ENCODE data around the gene SUFU. TPM values are rescaled to one million over a fixed set of nuclear protein-coding genes. Genes with fewer than 3 reads are reported as not detected.

SUFU gene
- total and polyA plus RNA-seq, 2 of the 4 experiments (the other 2 are of a cell fraction): 2.2 to 11.0 TPM

GRCh38 chr10:102643336-102644065 lies 139.7 kb downstream of the SUFU start:
- H3K9ac ChIP-seq (ENCODE audit: low read depth, low read length): peak overlapping the region; percentile 94
- TSS peak; percentile 73 for BruUV-seq (replicated peaks)
- peak overlapping the region; percentile 85 for H3K4me2 ChIP-seq (ENCODE audit: low read depth, low read length)

More at GRCh38 chr10:102643336-102644065, 139.7 kb downstream of the SUFU start:
- intact Hi-C loops (cut with micrococcal nuclease) (loop anchor here (1.0 to 10.0 kb wide), 2 partner anchors 39 to 249 kb away; partner anchors contain the start of gene NFKB2), in situ Hi-C loops (cut with MboI; ENCODE audit: low sequenced_read_pairs) (no loop called here), dilution Hi-C loops (cut with HindIII; ENCODE audit: low sequenced_read_pairs, unreplicated experiment) (no loop called here)
- Histone ChIP-seq H3K18ac (ENCODE audit: low read depth, low read length) (peak overlapping the region; percentile 88; the same call in 1 of the 2 replicates), H3K23ac (ENCODE audit: low read depth, low read length) (peak overlapping the region; percentile 74; the same call in 1 of the 2 replicates), H3K4me1 (ENCODE audit: control insufficient read depth, insufficient read depth, low read length) (peaks cover 16% of the 10 kb centered on the region), H2AK9ac (replicated peaks; ENCODE audit: low read depth, low read length, poor library complexity) (peak overlapping the region; percentile 98), H2BK15ac (ENCODE audit: low read depth, low read length) (no peak overlapping the region), H3K56ac (ENCODE audit: extremely low read depth, insufficient read depth, low read length) (peak overlapping the region; percentile 81; the same call in 1 of the 2 replicates), H2BK20ac (ENCODE audit: low read depth, low read length) (no peak overlapping the region), H3K27me3 (ENCODE audit: control insufficient read depth, insufficient read depth, low read length) (no peaks in the 10 kb centered on the region), H4K91ac (ENCODE audit: insufficient read depth, low read depth, low read length) (peak overlapping the region; percentile 88), H2AK5ac (ENCODE audit: low read depth, low read length) (peak overlapping the region; percentile 65; the same call in 1 of the 2 replicates), H3K4ac (ENCODE audit: low read depth, low read length) (peak overlapping the region; percentile 94), H3K9me3 (ENCODE audit: control insufficient read depth, insufficient read depth, low read length) (no peaks in the 10 kb centered on the region), H2BK5ac (ENCODE audit: low read depth, low read length, poor library complexity, severe bottlenecking) (peak overlapping the region; percentile 92), H4K8ac (ENCODE audit: low read depth in 2 of 2, low read length in 2 of 2) (peak overlapping the region; percentile 83; a peak in 2 of 4 replicates), H3K14ac (replicated peaks; ENCODE audit: low read depth, low read length) (peak overlapping the region; percentile 93), H3K79me1 (ENCODE audit: low read depth in 1 of 2, low read length in 2 of 2) (peaks cover 0 to 28% of the 10 kb centered on the region in 2 experiments; a peak in 2 of 4 replicates), H4K20me1 (ENCODE audit: insufficient read depth, low read length) (peaks cover 41% of the 10 kb centered on the region), H3K27ac (ENCODE audit: insufficient read depth, low read length) (peak overlapping the region; percentile 95), H4K5ac (ENCODE audit: low read depth, low read length) (peak overlapping the region; percentile 54; the same call in 1 of the 2 replicates), H3K4me3 (ENCODE audit: insufficient read depth, low read depth, low read length) (peak overlapping the region; percentile 77), H3K9me1 (ENCODE audit: insufficient read depth, low read length) (peaks cover 13% of the 10 kb centered on the region), H2BK120ac (ENCODE audit: low read depth, low read length) (peak overlapping the region; percentile 74; the same call in 1 of the 2 replicates), H2AFZ (replicated peaks; ENCODE audit: low read length, poor library complexity) (peak overlapping the region; percentile 85), H3K36me3 (ENCODE audit: control insufficient read depth, insufficient read depth, low read length) (peaks cover 12% of the 10 kb centered on the region)
- ATAC-seq (ENCODE audit: low read depth) (peak; percentile 3), DNase-seq (peak; percentile 74)
- TF ChIP-seq POLR2A (IDR thresholded peaks at IDR 0.05; ENCODE audit: low read depth, low read length) (peak; percentile 78), RCOR1 (IDR thresholded peaks at IDR 0.05; ENCODE audit: insufficient replicate concordance, low read length) (no peak)
- POLR2A ChIA-PET (ENCODE audit: unreplicated experiment): interaction anchor here (0.6 to 1.4 kb wide), 2 partner anchors 13 to 16 kb away, joined by 3 read pairs; no protein-coding TSS in a partner anchor
- CTCF ChIA-PET: no interaction called here
- WGBS, 2 experiments (ENCODE audit: extremely low coverage in 2 of 2, insufficient read length in 1 of 2): 0% methylated on average over 16 of the region's 76 CpGs; no CpG with 5 or more reads in 1 of the 2 experiments

Measured in IMR-90 (cell line).